CD4-positive, alpha-beta T cell treated with Interleukin-21 for 1 hour (primary cell): Measurements from ENCODE around the gene CFAP54.
"Not testable (repeated sequence)": the region's sequence is repeated elsewhere in the genome, so short reads cannot be mapped to it uniquely, and the experiment has no call there.

Experiments used
- DNase-seq: peaks from one replicate; pipeline ENCODE4 v3.0.0-alpha.2; 2020

CFAP54 gene

DNA sequence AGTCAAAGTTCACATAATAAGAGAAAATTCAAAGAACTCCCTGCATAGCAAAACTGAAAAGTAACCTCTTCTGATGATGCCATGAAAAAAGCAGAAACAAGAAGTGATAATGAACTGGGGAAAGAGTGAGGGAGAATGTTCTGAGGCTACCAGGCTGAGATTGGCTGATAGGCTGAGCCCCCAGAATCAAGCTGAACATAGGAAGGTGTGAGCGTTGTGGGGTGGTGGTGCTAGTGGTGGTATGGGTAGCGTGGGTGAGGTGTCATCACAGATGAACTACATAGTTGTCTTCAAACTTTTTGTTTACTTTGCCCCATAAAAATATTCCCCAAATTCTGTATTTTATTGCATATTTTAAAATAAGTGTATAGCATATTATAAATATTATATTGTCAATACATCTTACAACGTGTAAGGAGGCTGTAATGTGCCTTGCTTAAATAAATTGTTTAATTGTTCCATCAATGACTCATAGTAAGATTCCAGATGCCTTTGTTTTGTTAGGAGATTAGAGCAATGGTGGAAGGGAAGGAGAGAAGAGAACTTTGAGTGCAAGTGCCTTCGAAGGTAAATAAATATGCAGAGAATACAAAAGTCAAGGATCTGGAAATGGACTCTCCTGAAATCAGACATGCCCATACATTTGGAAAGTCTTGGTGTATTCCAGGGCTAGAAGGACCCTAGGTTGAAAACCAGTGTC lies 15.8 kb upstream of the CFAP54 start:
- peak; percentile 46 for DNase-seq

DNA sequence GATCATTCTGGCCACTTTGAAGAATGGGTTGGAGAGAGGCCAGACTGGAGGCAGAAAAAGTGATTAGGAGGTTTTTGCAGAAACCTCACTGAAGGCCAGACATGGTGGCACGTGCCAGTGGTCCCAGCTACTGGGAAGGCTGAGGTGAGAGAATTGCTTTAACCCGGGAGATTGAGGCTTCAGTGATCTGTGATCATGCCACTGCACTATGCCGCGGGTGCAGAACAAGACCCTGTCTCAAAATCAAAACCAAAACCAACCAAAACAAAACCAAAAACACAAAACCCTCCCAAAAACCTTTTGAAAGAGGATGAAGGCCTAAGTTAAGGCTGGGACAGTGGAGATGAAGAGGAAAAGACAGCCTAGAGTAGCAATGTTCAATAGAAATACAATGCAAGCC lies 15.2 kb upstream of the CFAP54 start:
- no peak for DNase-seq

DNA sequence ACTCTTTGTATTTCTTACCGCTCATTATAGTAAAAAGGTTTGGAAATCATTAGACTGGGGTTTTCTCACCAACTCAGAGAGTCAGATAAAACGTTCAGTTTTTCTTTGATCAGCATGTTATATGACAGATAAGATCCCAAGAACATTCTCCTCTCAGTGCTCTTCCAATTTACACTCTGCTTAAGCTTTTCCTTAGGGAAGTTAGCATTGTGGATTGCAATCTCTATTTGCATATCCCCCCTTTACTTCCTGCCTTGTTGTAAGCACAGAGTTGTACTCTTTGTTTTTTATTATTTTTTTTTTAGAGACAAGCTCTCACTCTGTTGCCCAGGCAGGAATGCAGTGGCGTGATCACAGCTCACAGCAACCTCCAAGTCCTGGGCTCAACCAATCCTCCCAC lies 11.4 kb upstream of the CFAP54 start:
- DNase-seq: no peak

DNA sequence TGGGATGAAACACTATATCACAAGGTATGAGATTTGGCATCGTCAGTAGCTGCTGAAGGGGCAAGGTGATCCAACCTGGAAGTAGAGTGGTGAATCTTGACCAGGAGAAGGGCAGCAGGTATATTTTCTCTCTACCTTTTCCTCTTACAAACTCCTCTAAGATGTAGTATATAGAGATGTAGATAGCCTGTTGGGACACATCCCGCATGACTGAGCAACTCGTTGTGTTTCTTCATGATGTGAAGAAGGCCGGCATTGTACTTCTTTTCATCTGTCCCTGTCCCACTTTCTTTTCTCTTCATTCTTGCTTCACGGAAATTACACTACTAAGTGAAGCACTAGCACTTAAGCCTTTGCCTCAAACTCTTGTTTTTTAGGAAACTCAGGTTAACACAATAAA lies 7.3 kb upstream of the CFAP54 start:
- DNase-seq: no peak

DNA sequence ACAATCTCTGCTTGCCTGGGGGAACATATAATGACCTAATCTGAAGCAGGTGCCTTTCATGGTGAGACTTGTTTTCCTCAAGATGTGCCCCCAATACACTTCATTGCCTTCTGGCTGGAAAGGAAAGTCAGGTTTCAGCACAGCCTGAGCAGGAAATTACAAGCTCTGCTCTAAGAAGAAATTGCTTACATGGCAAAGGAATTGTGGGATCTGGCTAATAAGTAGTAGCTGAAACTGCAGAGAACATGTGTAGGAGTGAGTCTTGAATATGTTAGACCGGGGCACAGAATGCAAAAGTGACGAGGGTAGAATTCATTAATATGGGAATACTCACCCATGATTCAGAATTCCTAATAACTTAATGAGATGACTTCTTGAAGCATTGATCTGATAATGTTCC lies 6.3 kb upstream of the CFAP54 start:
- no peak for DNase-seq

DNA sequence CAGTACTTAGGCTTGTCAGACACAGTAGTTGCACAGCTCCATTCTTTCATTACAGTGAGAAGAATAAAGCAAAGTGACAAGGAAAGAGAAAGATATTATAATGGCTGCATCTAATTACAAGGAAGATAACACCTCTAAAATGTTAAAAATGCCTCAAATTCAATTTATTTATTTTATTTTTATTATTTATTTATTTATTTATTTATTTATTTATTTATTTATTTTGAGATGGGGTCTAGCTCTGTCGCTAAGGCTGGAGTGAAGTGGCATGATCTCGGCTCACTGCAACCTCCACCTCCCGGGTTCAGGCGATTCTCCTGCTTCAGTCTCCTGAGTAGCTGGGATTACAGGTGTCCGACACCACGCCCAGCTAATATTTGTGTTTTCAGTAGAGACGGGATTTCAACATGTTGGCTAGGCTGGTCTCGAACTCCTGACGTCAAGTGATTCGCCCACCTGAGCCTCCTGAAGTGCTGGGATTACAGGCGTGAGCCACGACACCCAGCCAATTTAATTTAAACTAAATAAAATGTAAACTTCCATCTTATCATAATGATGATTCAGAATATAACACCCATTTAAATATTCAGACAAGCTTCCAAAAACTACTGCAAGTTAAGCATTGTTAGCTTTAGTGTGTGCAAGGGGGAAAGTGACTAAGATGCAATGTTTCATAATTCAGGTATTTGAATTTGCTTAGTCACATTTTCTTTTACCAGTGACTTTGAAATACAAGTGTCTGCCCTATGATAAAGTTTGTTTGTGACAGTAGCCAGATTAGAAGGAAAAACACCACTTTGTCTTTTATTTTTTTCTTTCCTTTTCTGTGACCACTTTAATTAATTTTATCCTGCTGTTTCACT lies 2.4 kb upstream of the CFAP54 start:
- DNase-seq: no peak

DNA sequence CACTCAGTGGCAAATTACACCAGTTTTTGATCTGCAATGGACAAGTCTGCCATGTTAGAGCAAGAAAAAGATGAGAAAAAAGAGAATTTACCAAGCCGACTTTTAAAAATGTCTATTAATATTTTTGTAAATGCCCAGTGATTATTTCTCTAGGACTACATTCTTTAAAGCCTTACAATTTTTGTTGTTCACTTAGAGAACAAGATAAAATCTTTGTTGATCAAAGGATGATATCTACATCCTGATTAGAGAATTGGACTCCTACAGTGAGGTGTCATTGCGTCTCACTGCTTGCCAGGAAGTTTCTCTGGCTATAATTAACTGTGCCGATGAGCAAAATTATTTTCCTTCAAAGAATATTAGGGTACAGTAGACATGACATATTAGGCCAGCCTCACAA lies 1.7 kb upstream of the CFAP54 start:
- DNase-seq: peak; percentile 24

DNA sequence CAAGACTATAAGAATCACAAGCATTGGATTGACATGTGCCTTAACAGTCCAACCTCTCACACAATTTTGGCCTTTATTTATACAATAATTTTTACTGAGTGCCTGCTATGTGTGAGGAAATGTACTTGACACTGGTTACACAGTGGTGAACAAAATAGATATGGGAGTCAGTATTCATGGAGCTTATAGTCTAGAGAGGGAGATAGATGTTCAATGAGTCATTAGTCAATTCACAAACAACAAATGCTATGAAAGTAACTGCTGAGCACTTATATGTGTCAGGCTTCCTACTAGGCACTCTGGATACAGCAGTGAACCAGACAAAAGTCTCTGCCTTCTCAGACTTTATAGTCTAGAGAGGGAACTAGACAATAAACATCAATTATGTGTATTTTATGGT lies 3.7 kb downstream of the CFAP54 start:
- DNase-seq: no peak

DNA sequence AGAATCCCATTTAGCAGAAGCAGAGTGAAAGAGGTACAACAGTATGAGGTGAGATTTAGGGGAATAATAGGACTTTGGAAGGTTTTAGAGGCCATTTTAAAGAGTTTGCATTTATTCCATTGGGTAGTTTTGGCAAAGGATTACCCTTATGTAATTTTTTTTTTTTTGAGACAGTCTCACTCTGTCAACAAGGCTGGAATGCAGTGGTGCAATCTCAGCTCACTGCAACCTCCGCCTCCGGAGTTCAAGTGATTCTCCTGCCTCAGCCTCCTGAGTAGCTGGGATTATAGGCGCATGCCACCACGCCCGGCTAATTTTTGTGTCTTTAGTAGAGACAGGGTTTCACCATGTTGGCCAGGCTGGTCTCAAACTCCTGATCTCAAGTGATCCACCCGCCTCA lies 4.8 kb downstream of the CFAP54 start:
- DNase-seq: not testable (repeated sequence)

DNA sequence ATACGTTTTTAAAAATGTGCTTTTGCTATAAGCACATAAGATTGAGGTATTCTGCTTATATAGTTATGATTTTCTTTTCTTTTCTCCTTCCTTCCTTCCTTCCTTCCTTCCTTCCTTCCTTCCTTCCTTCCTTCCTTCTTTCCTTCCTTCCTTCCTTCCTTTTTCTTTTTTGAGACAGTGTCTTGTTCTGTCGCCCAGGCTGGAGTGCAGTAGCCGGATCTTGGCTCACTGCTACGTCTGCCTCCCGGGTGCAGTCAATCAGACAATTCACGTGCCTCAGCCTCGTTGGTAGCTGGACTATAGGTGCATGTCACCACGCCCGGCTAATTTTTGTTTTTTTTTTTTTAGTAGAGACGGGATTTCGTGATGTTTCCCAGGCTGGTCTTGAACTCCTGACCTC lies 5.8 kb downstream of the CFAP54 start:
- DNase-seq: no peak

DNA sequence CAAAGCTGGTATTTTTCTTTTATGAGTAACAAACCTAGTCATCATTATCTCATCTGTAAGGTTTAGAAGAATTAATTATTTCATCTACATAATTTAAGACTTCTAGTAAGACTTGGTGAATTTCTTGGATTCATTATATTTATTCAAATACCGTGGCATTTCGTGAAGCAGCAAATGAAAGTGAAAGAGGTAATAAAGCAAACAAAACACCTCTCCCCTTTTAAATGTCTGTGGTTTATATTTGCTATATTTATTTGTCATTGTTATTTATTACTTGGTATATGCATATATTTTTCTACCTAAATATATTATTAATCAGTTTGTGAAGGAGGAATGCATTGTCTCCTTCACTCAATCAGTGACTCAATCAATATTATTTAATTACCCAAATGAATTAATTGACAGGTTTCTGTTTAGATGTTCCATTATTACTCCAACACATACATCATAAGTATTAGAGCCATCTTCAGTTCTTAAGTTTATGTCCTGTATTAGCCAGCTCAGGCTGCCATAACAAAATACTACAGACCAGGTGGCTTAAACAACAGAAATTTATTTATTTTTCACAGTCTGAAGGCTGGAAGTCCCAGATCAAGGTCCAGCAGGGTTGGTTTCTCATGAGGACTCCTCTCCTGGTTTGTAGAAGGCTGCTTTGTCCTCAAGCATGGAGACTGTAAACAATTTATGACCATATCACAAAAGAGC lies 6.6 kb downstream of the CFAP54 start:
- DNase-seq: peak; percentile 34

DNA sequence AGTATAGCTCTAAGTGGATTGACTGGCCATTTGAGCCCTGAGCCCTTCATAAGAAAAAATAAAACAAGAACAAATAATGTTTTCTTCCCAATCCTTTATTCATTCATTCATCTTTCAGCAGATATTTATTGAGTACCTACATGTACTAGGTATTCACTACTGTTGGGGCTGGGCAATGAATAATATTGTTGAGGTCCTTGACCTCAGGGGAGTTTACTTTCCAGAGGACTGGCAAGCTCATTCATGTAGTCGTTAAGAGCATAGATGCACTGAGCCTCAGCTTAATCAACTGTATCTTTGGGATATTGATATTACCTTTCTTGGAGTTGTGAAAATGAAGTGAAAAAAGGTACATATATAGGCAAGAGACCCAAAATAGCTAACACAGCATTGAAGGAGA lies 7.6 kb downstream of the CFAP54 start:
- no peak for DNase-seq

DNA sequence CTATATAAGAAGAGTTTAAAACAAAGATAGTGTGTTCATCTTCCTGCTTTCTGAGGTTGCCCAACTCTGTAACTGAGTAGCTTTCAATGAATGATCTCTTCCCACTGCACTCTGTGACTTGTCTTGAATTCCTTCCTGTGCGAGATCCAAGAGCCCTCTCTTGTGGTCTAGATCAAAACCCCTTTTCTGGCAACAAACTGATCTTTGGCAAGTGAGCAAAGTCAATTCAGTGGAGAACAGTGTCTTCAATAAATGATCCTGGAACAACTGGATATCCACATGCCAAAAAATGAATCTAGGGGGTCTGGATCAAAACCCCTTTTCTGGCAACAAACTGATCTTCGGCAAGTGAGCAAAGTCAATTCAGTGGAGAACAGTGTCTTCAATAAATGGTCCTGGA lies 8.5 kb downstream of the CFAP54 start:
- DNase-seq: no peak

DNA sequence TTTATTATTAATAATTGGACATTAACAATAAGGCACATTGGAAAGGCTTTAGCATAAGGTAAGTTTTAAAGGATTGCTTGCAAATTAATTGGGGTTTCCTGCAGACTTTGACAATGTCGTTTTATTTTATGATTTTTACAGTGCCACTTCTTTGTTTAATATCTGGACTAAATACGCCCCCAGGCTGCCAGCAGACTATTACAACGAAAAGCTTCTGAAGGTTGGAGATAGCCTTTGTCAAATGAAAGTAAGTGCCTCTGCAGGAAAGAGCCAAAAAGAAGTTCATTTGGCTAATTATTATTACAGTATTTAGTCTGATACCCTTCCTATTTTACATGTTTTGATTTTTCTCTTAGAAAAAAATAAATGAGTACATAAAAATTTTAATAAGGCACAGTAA lies 11.3 kb downstream of the CFAP54 start:
- peak; percentile 25 for DNase-seq

DNA sequence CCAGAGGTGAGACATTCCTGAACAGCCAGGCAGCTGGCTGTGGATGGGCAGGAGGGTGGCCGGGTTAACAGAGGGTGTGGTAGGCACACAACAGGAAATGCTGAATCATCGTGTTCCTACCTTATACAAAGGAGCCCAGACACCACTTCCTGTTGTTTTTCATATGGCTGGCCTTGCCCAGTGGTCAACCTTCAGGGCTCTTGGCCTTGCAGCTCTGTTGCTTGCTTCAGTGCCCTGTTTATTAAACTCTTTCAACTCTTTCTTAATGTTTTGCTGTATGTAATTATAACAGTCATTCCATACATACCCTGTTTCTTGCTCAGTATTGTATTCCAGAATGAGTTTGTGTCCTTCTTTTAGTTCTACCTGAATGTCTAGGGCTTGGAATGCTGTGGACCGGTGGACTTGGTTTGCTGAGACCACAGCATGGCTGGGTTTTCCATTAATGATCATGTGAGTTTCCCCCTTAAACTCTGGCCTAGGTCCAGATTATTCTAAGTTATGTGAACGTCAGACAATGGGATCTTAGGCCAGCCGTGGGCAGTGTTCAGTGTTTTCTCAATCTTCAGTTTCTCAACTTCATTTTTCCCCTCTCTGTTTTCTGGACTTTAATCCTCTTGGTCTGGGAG lies 11.9 kb downstream of the CFAP54 start:
- peak; percentile 69 for DNase-seq

DNA sequence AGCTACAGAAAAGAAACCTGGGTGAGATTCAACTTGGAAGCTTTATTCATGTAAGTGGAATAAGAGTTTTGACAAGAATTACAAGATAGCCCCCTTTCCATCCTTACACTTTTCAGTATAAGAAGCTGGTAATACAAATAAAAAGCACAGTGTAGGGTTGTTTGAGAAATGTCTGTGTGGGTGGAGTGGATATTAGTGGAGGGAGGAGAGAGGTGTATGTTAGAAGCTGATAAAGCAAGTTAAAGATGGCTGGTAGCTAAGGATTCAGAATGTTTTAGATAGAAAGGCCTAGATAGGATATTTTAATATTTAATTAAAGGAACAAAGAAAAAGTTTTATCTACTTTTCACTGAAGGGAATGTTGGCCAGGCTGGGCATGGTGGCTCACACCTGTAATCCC lies 12.5 kb downstream of the CFAP54 start:
- DNase-seq: no peak

DNA sequence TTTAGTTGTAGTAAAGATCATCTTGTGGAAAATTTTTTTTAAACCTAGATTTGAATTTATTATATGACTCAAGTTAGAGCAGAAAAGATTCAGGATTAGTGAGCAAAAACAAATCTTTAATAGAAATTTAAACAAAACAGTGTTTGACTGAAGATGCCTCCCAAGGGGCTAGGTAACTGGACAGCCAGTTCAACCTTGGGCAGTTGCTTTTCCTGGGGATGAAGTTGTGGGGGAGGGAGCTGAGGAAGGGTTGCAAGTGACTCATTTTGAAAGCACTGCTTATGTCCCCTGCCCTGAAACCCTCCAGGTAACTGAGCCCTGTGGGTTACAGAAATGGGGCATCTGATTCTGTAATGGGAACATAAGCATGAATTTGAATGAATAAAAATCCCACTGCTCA lies 13.1 kb downstream of the CFAP54 start:
- DNase-seq: peak; percentile 14

DNA sequence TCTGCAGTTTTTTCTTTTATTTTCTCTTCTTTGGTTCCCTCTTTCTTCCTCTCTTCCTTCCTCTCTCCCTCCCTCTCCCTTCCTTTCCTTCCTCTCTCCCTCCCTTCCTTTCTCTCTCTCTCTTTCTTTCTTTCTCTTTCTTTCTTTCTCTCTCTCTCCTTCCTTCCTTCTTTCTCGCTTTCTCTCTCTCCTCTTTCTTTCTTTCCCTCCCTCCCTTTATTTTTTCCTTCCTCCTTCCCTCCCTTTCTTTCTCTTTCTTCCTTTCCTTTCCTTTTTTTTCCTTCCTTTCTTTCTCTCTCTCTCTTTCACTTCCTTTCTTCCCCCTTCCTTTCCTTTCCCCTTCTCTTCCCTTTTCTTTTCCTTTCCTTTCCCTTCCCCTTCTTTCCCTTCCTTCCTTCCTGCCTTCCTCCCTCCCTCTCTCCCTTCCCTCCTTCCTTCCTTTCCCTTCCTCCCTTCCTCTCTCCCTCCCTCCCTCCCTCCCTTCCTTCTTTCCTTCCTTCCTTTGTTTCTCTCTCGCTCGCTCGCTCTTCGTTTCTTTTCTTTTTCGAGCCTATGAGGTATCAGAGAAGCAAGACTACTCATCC lies 13.7 kb downstream of the CFAP54 start:
- no peak for DNase-seq

DNA sequence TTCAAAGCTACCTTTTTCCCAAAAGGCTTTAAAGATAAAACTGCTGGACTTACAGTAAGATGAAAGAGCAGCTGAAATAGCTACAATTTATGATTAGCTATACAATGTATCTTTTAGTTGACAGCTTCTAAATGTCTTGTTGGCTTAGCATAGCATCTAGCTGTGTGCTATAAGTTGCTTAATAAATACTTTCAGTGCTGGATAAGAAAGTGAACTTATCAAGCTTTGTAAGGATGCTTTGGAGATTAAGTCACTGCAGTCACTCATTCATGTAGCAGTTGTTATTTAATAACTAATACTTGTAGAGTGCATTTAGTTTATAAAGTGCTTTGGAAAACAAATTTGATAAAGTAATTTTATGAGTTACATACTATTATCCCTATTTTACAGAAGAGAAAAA lies 14.6 kb downstream of the CFAP54 start:
- no peak for DNase-seq

DNA sequence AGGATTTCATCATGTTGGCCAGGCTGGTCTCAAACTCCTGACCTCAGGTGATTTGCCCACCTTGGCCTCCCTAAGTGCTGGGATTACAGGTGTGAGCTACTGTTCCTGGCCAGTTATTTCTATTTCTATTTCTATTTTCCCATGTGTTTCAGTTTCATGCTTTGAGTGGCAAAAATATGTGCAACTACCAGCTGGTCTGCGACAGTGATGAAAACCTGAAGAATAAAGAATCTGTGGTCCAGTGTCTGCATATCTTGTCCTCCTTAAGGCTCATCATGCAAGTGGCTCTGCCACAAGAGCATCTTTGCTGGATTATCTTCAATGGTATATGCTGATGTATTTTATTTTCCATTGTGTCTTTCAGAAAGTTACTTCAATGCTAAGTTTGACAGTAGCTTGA lies 17.4 kb downstream of the CFAP54 start:
- DNase-seq: no peak

DNA sequence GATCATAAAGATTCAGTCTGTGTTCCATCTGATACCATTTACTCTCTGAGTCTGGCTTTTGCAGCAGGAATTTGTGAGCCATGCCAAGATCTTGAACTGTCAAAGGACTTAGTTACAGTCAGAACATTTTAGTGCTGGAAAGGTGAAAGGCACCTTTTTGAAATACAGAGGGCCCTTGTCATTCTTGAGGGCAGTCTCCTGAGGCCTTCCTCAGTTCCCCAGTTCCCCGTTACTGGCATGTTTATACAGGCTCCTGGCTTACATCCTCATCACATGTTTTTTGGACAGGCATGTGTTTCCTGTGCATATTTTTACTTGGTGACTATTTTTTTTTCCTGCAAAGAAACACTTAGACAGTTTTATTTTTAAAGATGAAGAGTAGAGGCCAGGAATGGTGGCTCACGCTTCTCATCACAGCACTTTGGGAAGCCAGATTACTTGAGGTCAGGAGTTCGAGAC lies 21.0 kb downstream of the CFAP54 start:
- no peak for DNase-seq

DNA sequence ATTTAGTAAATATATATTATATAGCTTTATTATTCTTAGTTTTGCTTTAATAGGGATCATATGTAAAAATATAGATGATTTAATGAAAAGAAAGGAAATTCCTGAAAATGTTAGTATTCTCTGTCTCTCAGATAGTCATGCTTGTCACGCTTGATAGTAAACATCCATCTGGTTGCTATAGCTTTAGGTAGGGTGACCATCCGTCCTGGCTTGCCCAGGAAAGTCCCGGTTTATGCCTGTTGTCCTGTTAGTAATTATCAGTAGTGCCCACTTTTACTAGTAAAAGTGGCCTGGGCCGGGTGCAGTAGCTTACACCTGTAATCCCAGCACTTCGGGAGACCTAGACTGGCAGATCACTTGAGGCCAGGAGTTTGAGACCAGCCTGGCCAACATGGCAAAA lies 23.8 kb downstream of the CFAP54 start:
- no peak for DNase-seq

DNA sequence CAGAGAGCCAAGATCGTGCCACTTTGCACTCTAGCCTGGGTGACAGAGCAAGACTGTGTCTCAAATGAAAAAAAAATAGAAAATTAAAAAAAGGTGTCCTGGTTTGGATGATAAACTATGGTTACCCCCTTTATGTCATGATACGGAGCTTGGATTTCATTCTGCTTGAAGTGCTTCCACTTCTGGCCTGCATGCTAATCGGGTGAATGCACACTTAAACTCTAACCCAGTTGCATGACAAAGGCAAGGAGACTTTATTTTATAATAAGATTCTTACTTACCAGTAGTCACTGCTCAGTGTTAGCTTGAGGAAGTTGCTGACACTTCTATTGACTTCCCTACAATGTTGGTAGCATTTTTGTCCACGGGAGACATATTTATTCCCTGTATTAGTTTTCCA lies 24.3 kb downstream of the CFAP54 start:
- no peak for DNase-seq
